ENCODE results near the gene OR5L2.
A peak's percentile ranks its signal among the peaks of the same experiment; 100 is the strongest.
"Not testable (repeated sequence)": the region's sequence is repeated elsewhere in the genome, so short reads cannot be mapped to it uniquely, and the experiment has no call there.

OR5L2 gene

DNA sequence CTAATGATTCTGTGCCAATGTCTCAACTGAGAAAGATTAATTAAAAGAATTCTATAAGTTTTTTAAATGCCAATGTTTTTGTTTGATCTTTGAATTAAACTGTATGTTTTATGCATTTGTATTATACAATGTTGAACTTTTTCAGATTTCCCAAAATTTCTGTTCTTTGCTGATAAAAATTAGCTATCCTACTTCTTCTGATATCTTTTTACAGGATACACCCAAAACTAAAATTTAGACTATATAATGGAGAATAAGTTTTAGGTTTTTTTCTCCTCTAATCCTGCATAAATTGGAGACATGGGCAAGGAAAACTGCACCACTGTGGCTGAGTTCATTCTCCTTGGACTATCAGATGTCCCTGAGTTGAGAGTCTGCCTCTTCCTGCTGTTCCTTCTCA lies at the start of gene OR5L2:
OR5L2 (plus strand) TSS at position 301 of the 400 bp plus-strand sequence; CDS start at position 301, 0 bp downstream.
- no peak for FAIRE-seq

DNA sequence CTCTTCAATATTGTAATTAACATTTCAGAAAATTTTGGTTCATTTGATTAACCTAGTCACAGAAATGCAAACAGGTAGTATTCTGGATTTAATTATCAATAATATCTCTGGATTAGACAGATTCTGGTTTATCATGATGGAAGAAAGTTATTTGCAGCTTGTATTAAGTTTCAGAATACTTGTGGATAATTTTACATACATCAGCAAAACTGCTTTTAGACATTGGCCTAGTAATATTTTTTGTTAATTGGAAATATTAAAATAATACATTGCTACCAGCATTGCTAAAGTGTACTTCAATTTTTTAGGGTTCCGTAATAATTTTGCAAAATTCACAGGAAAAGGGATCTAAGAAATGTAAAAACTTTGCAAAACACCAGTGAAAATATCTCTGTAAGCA lies 35.4 kb upstream of the OR5L2 start:
- FAIRE-seq, result no peak

DNA sequence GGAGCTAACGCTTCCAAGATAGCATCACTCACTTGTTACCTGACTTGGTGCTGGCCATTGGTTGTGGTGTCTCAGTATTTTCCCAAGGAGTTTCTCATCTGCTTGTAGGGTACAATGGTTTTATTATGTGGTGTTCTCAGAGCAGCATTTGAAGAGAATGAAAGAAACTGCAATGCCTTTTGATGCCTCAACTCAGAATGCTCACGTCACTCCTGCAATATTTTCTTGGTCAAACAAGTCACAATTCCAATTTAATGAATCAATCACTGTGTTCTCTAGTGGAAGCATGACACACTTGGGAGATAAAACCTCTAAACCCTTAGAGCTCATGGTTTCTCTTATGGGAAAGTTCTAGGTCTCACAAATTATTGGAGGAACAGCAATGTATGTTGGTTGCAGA lies 33.7 kb upstream of the OR5L2 start:
- FAIRE-seq, result no peak

DNA sequence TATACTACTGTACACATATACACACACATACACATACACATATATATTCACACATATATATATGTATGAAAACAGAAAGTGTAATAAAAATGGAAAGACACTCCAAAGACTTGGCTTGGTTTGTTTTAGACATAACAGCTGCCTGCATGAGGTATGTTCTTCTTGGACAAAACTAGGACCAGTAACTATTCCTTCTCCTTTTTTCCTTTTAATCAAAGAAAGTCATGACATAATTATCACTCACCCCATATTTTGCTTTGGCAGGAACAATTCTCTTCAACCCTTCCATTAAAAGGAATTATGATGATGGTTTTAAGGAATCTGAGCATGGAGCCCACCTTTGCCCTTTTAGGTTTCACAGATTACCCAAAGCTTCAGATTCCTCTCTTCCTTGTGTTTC lies 31.8 kb upstream of the OR5L2 start, which contains the start of gene OR5D14:
OR5D14 (plus strand) TSS at position 301 of the 400 bp plus-strand sequence; CDS start at position 301, 0 bp downstream.
- FAIRE-seq, result no peak

DNA sequence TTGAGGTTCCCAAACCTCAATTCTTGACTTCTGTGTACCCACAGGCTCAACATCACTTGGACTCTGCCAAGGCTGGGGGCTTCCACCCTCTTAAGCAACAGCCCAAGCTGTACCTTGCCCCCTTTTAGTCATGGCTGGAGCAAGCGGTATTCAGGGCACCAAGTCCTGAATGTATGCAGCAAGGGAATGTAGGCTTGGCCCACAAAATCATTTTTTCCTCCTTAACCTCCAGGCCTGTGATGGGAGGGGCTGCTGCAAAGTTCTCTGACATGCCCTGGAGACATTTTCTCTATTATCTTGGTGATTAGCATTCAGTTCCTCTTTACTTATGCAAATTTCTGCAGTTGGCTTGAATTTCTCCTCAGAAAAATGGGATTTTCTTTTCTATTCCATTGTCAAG lies 20.8 kb upstream of the OR5L2 start:
- FAIRE-seq, result no peak

DNA sequence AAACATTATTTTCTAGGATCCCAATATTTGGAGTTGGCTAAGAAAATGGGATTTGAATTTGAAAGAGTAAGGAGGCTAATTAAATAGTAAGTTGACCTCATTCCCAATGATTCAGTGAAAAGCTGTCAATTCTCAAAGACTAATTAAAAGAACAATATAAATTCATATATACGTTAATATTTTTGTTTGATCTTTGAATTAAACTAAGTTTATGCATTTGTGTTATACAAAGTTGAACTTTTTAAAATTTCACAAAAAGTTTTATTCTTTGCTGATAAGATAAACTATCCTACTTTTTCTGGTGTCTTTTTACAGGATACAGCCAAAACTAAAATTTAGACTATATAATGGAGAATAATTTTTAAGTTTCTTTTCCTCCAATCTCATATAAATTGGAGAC lies 16.0 kb upstream of the OR5L2 start, which contains the start of gene OR5L1:
OR5L1 (plus strand) TSS at position 301 of the 400 bp plus-strand sequence. CDS start 100 bp downstream, outside the sequence.
- FAIRE-seq, result peak; percentile 9

DNA sequence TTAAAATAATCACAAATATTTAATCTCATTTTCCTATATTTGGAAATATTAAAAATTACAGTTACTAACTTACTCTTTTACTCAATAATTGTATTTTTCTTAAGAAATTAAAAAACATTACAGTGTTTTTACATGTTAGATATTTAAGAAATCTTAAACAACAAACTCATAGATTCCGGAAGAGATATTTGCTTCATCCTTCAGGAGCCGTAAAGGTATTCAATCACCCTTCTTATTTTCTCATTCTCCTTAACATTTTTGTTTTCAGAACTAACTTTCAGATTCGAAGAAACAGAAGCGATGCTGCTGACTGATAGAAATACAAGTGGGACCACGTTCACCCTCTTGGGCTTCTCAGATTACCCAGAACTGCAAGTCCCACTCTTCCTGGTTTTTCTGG lies 7.7 kb upstream of the OR5L2 start, which contains the start of gene OR5D18:
OR5D18 (plus strand) TSS at position 301 of the 400 bp plus-strand sequence; CDS start at position 301, 0 bp downstream.
- FAIRE-seq, result no peak

DNA sequence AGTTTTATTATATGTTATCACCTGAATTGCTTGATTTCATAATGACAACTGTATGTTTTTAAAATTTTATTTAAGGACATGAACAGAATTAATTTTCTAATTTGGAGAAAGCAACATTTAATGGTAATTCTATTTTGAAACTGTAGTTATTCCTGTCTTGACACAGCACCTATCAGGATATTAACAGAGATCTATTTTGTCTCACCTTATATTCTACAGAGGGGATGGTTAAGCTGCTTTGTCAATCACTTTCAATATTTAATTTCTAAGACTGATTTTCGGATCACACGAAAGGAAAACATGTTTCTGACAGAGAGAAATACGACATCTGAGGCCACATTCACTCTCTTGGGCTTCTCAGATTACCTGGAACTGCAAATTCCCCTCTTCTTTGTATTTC lies 11.4 kb downstream of the OR5L2 start, which contains the start of gene OR5D16:
OR5D16 (plus strand) TSS at position 301 of the 400 bp plus-strand sequence; CDS start at position 301, 0 bp downstream.
- FAIRE-seq, result no peak

DNA sequence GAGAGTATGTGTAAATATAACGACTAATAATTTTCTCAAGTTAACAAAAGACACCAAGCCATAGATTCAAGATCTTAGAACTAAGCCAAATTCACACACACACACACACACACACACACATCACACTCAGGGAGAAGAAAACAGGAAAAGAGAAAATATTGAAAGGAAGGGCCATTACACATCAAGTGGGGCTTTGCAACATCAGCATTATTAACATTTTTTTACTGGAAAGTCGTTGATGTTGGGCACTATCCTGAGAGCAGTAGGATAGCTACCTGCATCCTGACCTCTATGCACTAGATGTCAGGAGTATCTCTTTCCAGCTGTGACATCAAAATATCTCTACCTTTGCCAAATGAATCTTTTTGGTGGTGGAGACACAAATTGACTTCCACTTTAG lies 20.4 kb downstream of the OR5L2 start:
- no peak for FAIRE-seq

DNA sequence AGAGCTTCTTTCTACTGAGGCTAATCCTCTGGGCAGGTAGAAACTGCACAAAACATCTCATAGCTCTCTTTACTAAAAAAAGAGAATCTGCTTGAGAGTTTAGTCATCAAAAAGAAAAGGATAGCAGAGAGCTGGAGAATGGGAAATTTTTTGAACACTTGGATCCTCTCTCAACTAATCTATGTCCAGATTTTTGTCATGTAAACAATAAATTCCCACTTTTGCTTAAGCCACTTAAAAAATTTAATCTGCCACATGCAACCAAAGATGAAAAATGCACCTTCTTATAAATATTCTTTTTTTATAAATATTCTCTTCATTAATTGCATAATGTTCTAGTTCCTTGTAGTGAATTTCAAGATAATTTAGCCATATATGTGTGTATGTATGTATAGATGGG lies 22.0 kb downstream of the OR5L2 start:
- FAIRE-seq, result no peak

DNA sequence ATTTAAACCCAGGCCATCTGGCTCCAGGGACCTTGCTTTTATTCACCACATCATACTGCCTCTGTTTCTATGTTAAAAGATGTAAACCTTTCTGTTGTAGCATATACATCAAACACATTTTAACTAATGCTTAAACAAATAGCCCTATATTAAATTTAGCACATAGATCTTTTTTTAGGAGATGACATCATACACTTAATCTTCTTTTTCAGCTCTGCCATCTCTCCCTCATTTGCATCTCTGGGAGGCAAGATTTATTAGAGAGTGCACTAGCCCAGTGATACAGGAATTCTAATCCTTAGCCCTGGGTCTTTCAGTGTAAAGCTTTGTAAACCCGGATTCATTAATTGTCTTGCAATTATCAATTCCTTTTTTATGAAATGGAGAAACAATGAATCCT lies 25.1 kb downstream of the OR5L2 start:
- FAIRE-seq, result no peak

DNA sequence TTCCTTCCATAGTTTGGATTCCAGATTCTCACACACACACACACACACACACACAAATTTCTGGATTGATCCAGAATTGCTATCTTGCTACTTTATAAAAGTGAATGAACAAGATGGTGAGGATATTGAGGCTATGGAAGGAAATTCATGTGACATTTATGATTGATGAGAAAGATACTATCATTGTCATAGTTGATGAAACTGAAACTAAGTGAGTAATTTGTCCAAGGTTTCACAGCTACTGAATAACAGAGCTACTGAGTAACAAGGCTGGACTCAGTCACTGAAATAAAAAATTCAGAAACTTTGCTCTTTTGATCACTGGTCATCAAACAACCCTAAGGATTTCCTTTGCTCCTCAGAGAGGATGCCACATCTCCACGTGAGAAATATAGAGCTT lies 27.7 kb downstream of the OR5L2 start:
- no peak for FAIRE-seq

DNA sequence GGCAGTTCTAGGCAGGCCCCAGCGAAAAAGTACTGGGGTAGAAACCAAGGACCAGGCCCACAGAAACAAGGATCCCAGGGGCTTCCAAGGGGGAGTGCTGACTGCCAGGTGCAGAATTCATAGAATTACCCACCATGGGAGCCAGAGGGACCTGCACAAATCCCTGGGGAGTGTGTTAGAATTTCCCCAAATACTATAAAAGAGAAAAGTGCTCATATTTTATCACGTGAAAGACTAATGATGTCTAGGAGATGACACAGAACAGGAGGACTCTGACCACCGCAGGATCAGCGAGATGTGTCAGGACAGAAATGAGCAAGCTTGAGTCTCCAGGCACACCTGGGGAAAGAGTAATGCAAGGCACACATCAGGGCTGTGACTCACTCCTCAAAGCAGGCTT lies 40.3 kb downstream of the OR5L2 start:
- not testable (repeated sequence) for FAIRE-seq

DNA sequence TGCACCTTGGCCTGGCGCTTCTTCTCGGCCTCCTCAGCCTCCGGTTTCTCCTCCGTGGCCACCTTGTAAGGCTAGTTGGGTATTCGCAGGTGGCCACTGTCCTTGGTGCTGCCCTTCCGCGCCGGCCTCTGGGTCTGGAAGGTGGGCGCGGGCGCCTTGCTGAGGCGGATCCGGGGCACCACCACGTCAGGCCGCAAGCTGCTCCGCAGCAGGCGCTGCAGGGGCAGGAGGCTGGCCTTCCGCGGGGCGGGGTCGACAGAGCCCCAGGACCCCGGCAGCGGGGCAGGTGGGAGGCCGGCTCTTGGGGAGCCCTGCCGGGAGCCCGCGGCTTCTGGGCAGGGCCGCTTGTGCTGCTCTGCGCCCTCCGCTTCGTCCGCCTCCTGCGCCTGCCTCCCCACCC lies 45.7 kb downstream of the OR5L2 start:
- FAIRE-seq, result not testable (repeated sequence)

DNA sequence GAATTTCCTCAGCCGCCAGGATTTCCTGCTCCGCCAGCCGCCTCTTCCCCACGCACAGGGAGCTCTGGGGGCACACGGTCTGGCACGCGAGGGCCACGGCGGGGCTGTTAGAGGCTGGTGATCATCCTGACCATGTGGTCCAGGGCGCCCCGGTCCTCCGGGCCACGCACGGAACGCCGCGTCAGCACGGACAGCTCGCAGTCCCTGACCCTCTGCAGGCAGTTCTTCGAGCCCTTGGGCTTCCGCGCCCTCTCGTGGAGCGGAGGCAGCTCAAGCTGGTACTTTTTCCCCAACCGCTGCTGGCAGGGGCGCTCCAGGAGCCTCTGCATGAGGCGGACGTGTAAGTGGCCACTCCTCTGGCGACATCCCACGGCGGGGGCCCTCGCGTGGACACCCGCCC lies 46.1 kb downstream of the OR5L2 start:
- FAIRE-seq, result not testable (repeated sequence)

Measured in A204.1 (cell line).